ENCODE results near the gene PELI2.
A peak's percentile ranks its signal among the peaks of the same experiment; 100 is the strongest.

Gene PELI2

GRCh38 chr14:56198438-56198837, 80.2 kb downstream of the PELI2 start:
- no peak for TF ChIP-seq POLR2AphosphoS5 (IDR thresholded peaks at IDR 0.05; ENCODE audit: low read depth, low read length)
- no peak for TF ChIP-seq POLR2A (IDR thresholded peaks at IDR 0.05; ENCODE audit: low read depth, low read length)
- DNase-seq (ENCODE audit: insufficient read length) (no peak), FAIRE-seq (no peak)

- TF ChIP-seq TAF1 (IDR thresholded peaks at IDR 0.05; ENCODE audit: borderline replicate concordance, low read depth, low read length): no peak
- TF ChIP-seq POLR2A (IDR thresholded peaks at IDR 0.05; ENCODE audit: low read depth, low read length): no peak
- no peak for TF ChIP-seq POLR2AphosphoS5 (IDR thresholded peaks at IDR 0.05; ENCODE audit: low read depth, low read length)
- no peak for DNase-seq (ENCODE audit: insufficient read length)
- FAIRE-seq: no peak
Measured at GRCh38 chr14:56199095-56199981, 81.1 kb downstream of the PELI2 start.

GRCh38 chr14:56199982-56200577, 81.9 kb downstream of the PELI2 start:
- FAIRE-seq: peak; percentile 88
- DNase-seq (ENCODE audit: insufficient read length): no peak
- TF ChIP-seq TAF1 (IDR thresholded peaks at IDR 0.05; ENCODE audit: borderline replicate concordance, low read depth, low read length) (no peak), POLR2AphosphoS5 (IDR thresholded peaks at IDR 0.05; ENCODE audit: low read depth, low read length) (no peak), POLR2A (IDR thresholded peaks at IDR 0.05; ENCODE audit: low read depth, low read length) (no peak)

- DNase-seq (ENCODE audit: insufficient read length) (no peak), FAIRE-seq (no peak)
- TF ChIP-seq TAF1 (IDR thresholded peaks at IDR 0.05; ENCODE audit: borderline replicate concordance, low read depth, low read length) (no peak), POLR2A (IDR thresholded peaks at IDR 0.05; ENCODE audit: low read depth, low read length) (no peak), POLR2AphosphoS5 (IDR thresholded peaks at IDR 0.05; ENCODE audit: low read depth, low read length) (no peak)
Measured at GRCh38 chr14:56202256-56202655, 84.0 kb downstream of the PELI2 start.

- no peak for DNase-seq (ENCODE audit: insufficient read length)
- TF ChIP-seq POLR2A (IDR thresholded peaks at IDR 0.05; ENCODE audit: low read depth, low read length) (no peak), TAF1 (IDR thresholded peaks at IDR 0.05; ENCODE audit: borderline replicate concordance, low read depth, low read length) (no peak), POLR2AphosphoS5 (IDR thresholded peaks at IDR 0.05; ENCODE audit: low read depth, low read length) (no peak)
Measured at GRCh38 chr14:56205881-56206280, 87.7 kb downstream of the PELI2 start.

GRCh38 chr14:56206596-56206995, 88.4 kb downstream of the PELI2 start:
- TF ChIP-seq TAF1 (IDR thresholded peaks at IDR 0.05; ENCODE audit: borderline replicate concordance, low read depth, low read length) (no peak), POLR2A (IDR thresholded peaks at IDR 0.05; ENCODE audit: low read depth, low read length) (no peak), POLR2AphosphoS5 (IDR thresholded peaks at IDR 0.05; ENCODE audit: low read depth, low read length) (no peak)
- DNase-seq (ENCODE audit: insufficient read length) (no peak), FAIRE-seq (no peak)

More at GRCh38 chr14:56205881-56206280, 87.7 kb downstream of the PELI2 start:
- no peak for FAIRE-seq

GRCh38 chr14:56207626-56208292, 89.5 kb downstream of the PELI2 start:
- DNase-seq (ENCODE audit: insufficient read length): no peak
- no peak for FAIRE-seq
- TF ChIP-seq TAF1 (IDR thresholded peaks at IDR 0.05; ENCODE audit: borderline replicate concordance, low read depth, low read length) (no peak), POLR2A (IDR thresholded peaks at IDR 0.05; ENCODE audit: low read depth, low read length) (no peak), POLR2AphosphoS5 (IDR thresholded peaks at IDR 0.05; ENCODE audit: low read depth, low read length) (no peak)

GRCh38 chr14:56208520-56208919, 90.3 kb downstream of the PELI2 start:
- no peak for DNase-seq (ENCODE audit: insufficient read length)
- TF ChIP-seq POLR2A (IDR thresholded peaks at IDR 0.05; ENCODE audit: low read depth, low read length) (no peak), TAF1 (IDR thresholded peaks at IDR 0.05; ENCODE audit: borderline replicate concordance, low read depth, low read length) (no peak), POLR2AphosphoS5 (IDR thresholded peaks at IDR 0.05; ENCODE audit: low read depth, low read length) (no peak)
- no peak for FAIRE-seq

GRCh38 chr14:56210571-56210970, 92.4 kb downstream of the PELI2 start:
- TF ChIP-seq TAF1 (IDR thresholded peaks at IDR 0.05; ENCODE audit: borderline replicate concordance, low read depth, low read length) (no peak), POLR2A (IDR thresholded peaks at IDR 0.05; ENCODE audit: low read depth, low read length) (no peak), POLR2AphosphoS5 (IDR thresholded peaks at IDR 0.05; ENCODE audit: low read depth, low read length) (no peak)
- FAIRE-seq: no peak
- no peak for DNase-seq (ENCODE audit: insufficient read length)

GRCh38 chr14:56211084-56211483, 92.9 kb downstream of the PELI2 start:
- FAIRE-seq (no peak), DNase-seq (ENCODE audit: insufficient read length) (no peak)
- TF ChIP-seq POLR2A (IDR thresholded peaks at IDR 0.05; ENCODE audit: low read depth, low read length): no peak
- no peak for TF ChIP-seq POLR2AphosphoS5 (IDR thresholded peaks at IDR 0.05; ENCODE audit: low read depth, low read length)
- TF ChIP-seq TAF1 (IDR thresholded peaks at IDR 0.05; ENCODE audit: borderline replicate concordance, low read depth, low read length): no peak

- TF ChIP-seq POLR2A (IDR thresholded peaks at IDR 0.05; ENCODE audit: low read depth, low read length): no peak
- TF ChIP-seq TAF1 (IDR thresholded peaks at IDR 0.05; ENCODE audit: borderline replicate concordance, low read depth, low read length): no peak
- TF ChIP-seq POLR2AphosphoS5 (IDR thresholded peaks at IDR 0.05; ENCODE audit: low read depth, low read length): no peak
- FAIRE-seq: no peak
- no peak for DNase-seq (ENCODE audit: insufficient read length)
Measured at GRCh38 chr14:56211844-56212243, 93.6 kb downstream of the PELI2 start.
